Fibroblast of villous mesenchyme (primary cell): ENCODE data around the gene TCF23. TPM values are rescaled to one million over a fixed set of nuclear protein-coding genes. Genes with fewer than 3 reads are reported as not detected.
"Not testable (repeated sequence)": the region's sequence is repeated elsewhere in the genome, so short reads cannot be mapped to it uniquely, and the experiment has no call there.

ENCODE experiments used
- DNase-seq: peaks from one replicate; pipeline ENCODE4 v3.0.0-alpha.2; 2010; ENCODE audit warnings: low read depth
- H3K4me3 ChIP-seq: 2 replicates; pipeline ENCODE4 v1.5.1; 2011; ENCODE audit warnings: low read depth, mild to moderate bottlenecking, low read length
- total RNA-seq: library from RNA; depleted of rRNA; stranded (reverse); fragments of >200 nt; gene quantifications from 2 replicates; pipeline ENCODE4 v1.2.3, GENCODE V29; 2012
- TF ChIP-seq, protein P1 (sequence below): IDR thresholded peaks from 2 replicates; pipeline ENCODE4 v1.5.1; 2012; ENCODE audit warnings: low read depth, mild to moderate bottlenecking, low read length; ENCODE audit not compliant: insufficient read depth

The TCF23 gene
- total RNA-seq, 1 donor, result not detected

DNA sequence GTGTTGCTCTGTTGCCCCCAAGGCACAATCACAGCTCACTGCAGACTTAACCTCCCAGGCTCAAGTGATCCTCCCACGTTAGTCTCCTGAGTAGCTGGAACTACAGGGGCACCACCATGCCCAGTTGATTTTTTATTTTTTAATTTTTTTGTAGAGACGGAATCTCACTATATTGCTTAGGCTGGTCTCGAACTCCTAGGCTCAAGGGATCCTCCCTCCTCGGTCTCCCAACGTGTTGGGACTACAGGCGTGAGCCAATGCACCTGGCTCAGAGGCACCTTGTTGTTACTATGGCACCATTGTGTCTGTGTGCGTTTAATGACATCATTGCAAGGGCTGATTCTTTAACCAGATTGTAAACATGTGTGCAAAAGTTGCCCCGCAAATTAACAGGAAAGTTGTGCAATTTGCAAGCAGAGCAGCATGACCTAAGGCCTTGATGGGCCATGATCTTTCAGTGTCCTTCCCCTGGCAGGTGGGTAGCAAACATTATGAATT lies 22.6 kb downstream of the TCF23 start:
- TF ChIP-seq, protein P1, sequence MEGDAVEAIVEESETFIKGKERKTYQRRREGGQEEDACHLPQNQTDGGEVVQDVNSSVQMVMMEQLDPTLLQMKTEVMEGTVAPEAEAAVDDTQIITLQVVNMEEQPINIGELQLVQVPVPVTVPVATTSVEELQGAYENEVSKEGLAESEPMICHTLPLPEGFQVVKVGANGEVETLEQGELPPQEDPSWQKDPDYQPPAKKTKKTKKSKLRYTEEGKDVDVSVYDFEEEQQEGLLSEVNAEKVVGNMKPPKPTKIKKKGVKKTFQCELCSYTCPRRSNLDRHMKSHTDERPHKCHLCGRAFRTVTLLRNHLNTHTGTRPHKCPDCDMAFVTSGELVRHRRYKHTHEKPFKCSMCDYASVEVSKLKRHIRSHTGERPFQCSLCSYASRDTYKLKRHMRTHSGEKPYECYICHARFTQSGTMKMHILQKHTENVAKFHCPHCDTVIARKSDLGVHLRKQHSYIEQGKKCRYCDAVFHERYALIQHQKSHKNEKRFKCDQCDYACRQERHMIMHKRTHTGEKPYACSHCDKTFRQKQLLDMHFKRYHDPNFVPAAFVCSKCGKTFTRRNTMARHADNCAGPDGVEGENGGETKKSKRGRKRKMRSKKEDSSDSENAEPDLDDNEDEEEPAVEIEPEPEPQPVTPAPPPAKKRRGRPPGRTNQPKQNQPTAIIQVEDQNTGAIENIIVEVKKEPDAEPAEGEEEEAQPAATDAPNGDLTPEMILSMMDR, result no peak
- H3K4me3 ChIP-seq, result no peak overlapping the region
- no peak for DNase-seq

GRCh38 chr2:27174638-27175037 lies 25.8 kb downstream of the TCF23 start:
- no peak for DNase-seq
- TF ChIP-seq, protein P1, result no peak
- H3K4me3 ChIP-seq, result no peak overlapping the region

DNA sequence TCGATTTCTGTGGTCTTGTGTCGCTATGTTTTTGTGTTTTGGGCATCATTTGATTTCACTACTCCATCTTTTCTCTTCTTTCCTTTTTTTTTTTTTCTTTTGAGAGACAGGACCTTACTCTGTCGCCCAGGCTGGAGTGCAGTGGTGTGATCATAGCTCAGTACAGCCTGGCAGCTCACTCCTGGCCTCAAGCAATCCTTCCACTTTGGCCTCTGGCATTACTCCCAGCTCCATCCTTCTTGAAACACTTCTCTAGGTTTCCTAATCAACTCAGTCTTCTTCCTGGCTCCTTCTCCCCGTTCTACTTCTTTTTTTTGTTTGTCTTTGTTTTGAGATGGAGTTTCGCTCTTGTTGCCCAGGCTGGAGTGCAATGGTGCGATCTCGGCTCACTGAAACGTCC lies 26.5 kb downstream of the TCF23 start:
- H3K4me3 ChIP-seq, result no peak overlapping the region
- TF ChIP-seq, protein P1, result no peak
- no peak for DNase-seq

DNA sequence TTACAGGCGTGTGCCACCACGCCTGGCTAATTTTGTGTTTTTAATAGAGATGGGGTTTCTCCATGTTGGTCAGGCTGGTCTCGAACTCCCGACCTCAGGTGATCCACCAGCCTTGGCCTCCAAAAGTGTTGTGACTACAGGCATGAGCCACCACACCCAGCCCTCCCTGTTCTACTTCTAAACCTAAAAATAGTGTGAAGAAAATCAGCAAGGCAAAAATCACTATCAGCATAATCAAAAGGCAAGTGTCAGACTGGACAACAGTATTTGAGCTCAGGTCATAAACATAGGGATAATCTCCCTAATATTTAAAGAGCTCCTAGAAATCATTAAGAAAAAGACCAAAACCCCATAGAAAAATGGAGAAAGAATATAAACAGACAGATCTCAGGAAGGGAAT lies 27.0 kb downstream of the TCF23 start:
- H3K4me3 ChIP-seq, result not testable (repeated sequence)

DNA sequence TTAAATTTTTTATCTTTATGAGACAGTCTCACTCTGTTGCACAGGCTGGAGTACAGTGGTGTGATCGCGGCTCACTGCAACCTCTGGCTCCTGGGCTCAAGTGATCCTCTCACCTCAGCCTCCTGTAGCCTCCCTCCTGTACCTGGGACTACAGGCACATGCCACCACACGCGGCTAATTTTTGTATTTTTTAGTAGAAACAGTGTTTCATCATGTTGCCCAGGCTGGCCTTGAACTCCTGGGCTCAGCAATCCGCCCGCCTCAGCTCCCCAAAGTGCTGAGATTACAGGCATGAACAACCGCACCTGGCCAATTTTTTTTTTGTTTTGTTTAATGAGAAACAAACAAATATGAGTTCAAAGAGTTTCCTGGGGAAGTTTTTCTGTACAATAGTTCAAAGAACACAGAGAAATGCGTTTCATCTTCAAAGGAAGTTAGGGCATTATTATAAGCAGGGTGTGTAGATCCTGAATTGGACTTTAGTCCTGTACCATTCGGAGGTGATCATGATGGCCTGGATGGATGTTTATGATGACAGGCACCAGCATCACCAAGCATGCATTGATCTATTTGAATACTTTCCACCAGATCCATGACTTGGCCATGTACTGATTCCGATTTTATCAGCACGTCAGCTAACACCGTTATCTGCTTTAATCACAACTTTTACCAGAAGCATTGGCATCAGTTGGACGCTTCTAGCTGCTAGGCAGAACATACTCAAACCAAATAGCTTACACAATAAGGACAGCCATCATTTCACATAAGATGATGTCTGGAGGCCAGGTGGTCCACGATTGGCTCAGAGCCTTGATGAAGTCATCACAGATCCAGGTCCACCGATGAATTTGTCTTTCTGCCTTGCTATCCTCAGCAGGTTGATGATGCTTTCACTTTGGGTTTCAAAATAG lies 28.9 kb downstream of the TCF23 start:
- TF ChIP-seq, protein P1, result no peak
- H3K4me3 ChIP-seq, result no peak overlapping the region
- no peak for DNase-seq

More for the DNA sequence above, 27.0 kb downstream of the TCF23 start:
- DNase-seq, result not testable (repeated sequence)

DNA sequence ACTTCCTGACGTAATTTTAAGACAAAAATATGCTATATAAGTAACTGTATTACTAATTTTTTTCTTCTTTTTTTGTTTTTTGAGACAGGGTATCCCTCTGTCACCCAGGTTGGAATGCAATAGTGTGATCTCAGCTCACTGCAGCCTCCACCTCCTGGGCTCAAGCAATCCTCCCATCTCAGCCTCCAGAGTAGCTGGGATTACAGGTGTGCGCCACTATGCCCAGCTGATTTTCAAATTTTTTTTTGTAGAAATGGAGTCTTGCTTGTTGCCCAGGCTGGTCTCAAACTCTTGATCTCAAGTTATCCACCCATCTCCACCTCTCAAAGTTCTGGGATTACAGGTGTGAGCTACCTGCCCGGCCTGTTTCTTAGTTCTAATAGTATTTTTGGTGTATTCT lies 29.7 kb downstream of the TCF23 start:
- TF ChIP-seq, protein P1, result no peak
- no peak for DNase-seq
- no peak overlapping the region for H3K4me3 ChIP-seq

GRCh38 chr2:27179344-27180000 lies 30.7 kb downstream of the TCF23 start:
- no peak for DNase-seq
- H3K4me3 ChIP-seq, result no peak overlapping the region
- TF ChIP-seq, protein P1, result no peak
